Measurements from ENCODE around the gene FAM240B. TPM values are rescaled to one million over a fixed set of nuclear protein-coding genes. Genes with fewer than 3 reads are reported as not detected.

Gene FAM240B
- total RNA-seq, 2 experiments from 2014 or later = not detected

- POLR2A ChIA-PET = no interaction called here
- H3K27ac Mint-ChIP-seq = no peak overlapping the region
- H3K4me3 Mint-ChIP-seq = no peak overlapping the region
- H3K27me3 Mint-ChIP-seq (ENCODE audit: low read depth) = peaks cover 8% of the 10 kb centered on the region
- no peaks in the 10 kb centered on the region for H3K4me1 Mint-ChIP-seq (ENCODE audit: low read depth)
- H3K9me3 Mint-ChIP-seq (ENCODE audit: insufficient read depth) = no peaks in the 10 kb centered on the region
- CTCF ChIA-PET = no interaction called here
- no peaks in the 10 kb centered on the region for H3K36me3 Mint-ChIP-seq (ENCODE audit: low read depth)
- ATAC-seq (no peak), DNase-seq (no peak)
Measured at GRCh38 chr9:38680837-38681445, 39.0 kb downstream of the FAM240B start.

GRCh38 chr9:38677660-38678303 lies 42.2 kb downstream of the FAM240B start:
- peaks cover 3% of the 10 kb centered on the region for H3K4me1 Mint-ChIP-seq (ENCODE audit: low read depth)
- no peaks in the 10 kb centered on the region for H3K9me3 Mint-ChIP-seq (ENCODE audit: insufficient read depth)
- CTCF ChIA-PET = no interaction called here
- H3K27ac Mint-ChIP-seq = no peak overlapping the region
- DNase-seq (no peak), ATAC-seq (no peak)
- POLR2A ChIA-PET = no interaction called here
- H3K36me3 Mint-ChIP-seq (ENCODE audit: low read depth) = no peaks in the 10 kb centered on the region
- H3K4me3 Mint-ChIP-seq = no peak overlapping the region
- peaks cover 5% of the 10 kb centered on the region for H3K27me3 Mint-ChIP-seq (ENCODE audit: low read depth)

- H3K9me3 Mint-ChIP-seq (ENCODE audit: insufficient read depth) = no peaks in the 10 kb centered on the region
- ATAC-seq (no peak), DNase-seq (no peak)
- POLR2A ChIA-PET = no interaction called here
- H3K4me3 Mint-ChIP-seq = no peak overlapping the region
- CTCF ChIA-PET = no interaction called here
- H3K36me3 Mint-ChIP-seq (ENCODE audit: low read depth) = no peaks in the 10 kb centered on the region
- H3K27ac Mint-ChIP-seq = no peak overlapping the region
- H3K4me1 Mint-ChIP-seq (ENCODE audit: low read depth) = peaks cover 11% of the 10 kb centered on the region
- peaks cover 5% of the 10 kb centered on the region for H3K27me3 Mint-ChIP-seq (ENCODE audit: low read depth)
Measured at GRCh38 chr9:38675831-38676230, 44.1 kb downstream of the FAM240B start.

GRCh38 chr9:38675211-38675610 lies 44.7 kb downstream of the FAM240B start:
- Mint-ChIP-seq H3K36me3 (ENCODE audit: low read depth) (no peaks in the 10 kb centered on the region), H3K4me1 (ENCODE audit: low read depth) (peaks cover 11% of the 10 kb centered on the region), H3K9me3 (ENCODE audit: insufficient read depth) (no peaks in the 10 kb centered on the region), H3K27me3 (ENCODE audit: low read depth) (peaks cover 5% of the 10 kb centered on the region), H3K27ac (no peak overlapping the region), H3K4me3 (no peak overlapping the region)
- DNase-seq (no peak), ATAC-seq (no peak)
- CTCF ChIA-PET = no interaction called here
- POLR2A ChIA-PET = no interaction called here

- no peak overlapping the region for H3K4me3 Mint-ChIP-seq
- no peak overlapping the region for H3K27ac Mint-ChIP-seq
- H3K4me1 Mint-ChIP-seq (ENCODE audit: low read depth) = peaks cover 11% of the 10 kb centered on the region
- no peak for ATAC-seq
- peaks cover 5% of the 10 kb centered on the region for H3K27me3 Mint-ChIP-seq (ENCODE audit: low read depth)
- no peaks in the 10 kb centered on the region for H3K9me3 Mint-ChIP-seq (ENCODE audit: insufficient read depth)
- H3K36me3 Mint-ChIP-seq (ENCODE audit: low read depth) = no peaks in the 10 kb centered on the region
- no peak for DNase-seq
- POLR2A ChIA-PET = no interaction called here
- CTCF ChIA-PET = no interaction called here
Measured at GRCh38 chr9:38673399-38674193, 46.3 kb downstream of the FAM240B start.

GRCh38 chr9:38671748-38672147 lies 48.2 kb downstream of the FAM240B start:
- peaks cover 11% of the 10 kb centered on the region for H3K4me1 Mint-ChIP-seq (ENCODE audit: low read depth)
- H3K4me3 Mint-ChIP-seq = no peak overlapping the region
- H3K27ac Mint-ChIP-seq = no peak overlapping the region
- ChIA-PET CTCF (interaction anchor here (0.6 kb wide), 1 partner anchor 683 kb away, joined by 4 read pairs; no protein-coding TSS in a partner anchor), POLR2A (no interaction called here)
- H3K9me3 Mint-ChIP-seq (ENCODE audit: insufficient read depth) = no peaks in the 10 kb centered on the region
- peaks cover 3% of the 10 kb centered on the region for H3K27me3 Mint-ChIP-seq (ENCODE audit: low read depth)
- DNase-seq = no peak
- no peak for ATAC-seq
- no peaks in the 10 kb centered on the region for H3K36me3 Mint-ChIP-seq (ENCODE audit: low read depth)

- DNase-seq = no peak
- ChIA-PET POLR2A (no interaction called here), CTCF (no interaction called here)
- Mint-ChIP-seq H3K27me3 (ENCODE audit: low read depth) (peaks cover 3% of the 10 kb centered on the region), H3K9me3 (ENCODE audit: insufficient read depth) (no peaks in the 10 kb centered on the region), H3K4me3 (no peak overlapping the region), H3K27ac (no peak overlapping the region), H3K4me1 (ENCODE audit: low read depth) (peaks cover 11% of the 10 kb centered on the region), H3K36me3 (ENCODE audit: low read depth) (no peaks in the 10 kb centered on the region)
- ATAC-seq = no peak
Measured at GRCh38 chr9:38671372-38671731, 48.6 kb downstream of the FAM240B start.

GRCh38 chr9:38670542-38671371 lies 49.2 kb downstream of the FAM240B start:
- Mint-ChIP-seq H3K27ac (no peak overlapping the region), H3K36me3 (ENCODE audit: low read depth) (no peaks in the 10 kb centered on the region), H3K27me3 (ENCODE audit: low read depth) (no peaks in the 10 kb centered on the region), H3K9me3 (ENCODE audit: insufficient read depth) (no peaks in the 10 kb centered on the region), H3K4me1 (ENCODE audit: low read depth) (peaks cover 11% of the 10 kb centered on the region), H3K4me3 (no peak overlapping the region)
- ChIA-PET CTCF (no interaction called here), POLR2A (no interaction called here)
- no peak for ATAC-seq
- DNase-seq = no peak

- DNase-seq (no peak), ATAC-seq (no peak)
- H3K4me3 Mint-ChIP-seq = no peak overlapping the region
- peaks cover 11% of the 10 kb centered on the region for H3K4me1 Mint-ChIP-seq (ENCODE audit: low read depth)
- H3K9me3 Mint-ChIP-seq (ENCODE audit: insufficient read depth) = no peaks in the 10 kb centered on the region
- POLR2A ChIA-PET = no interaction called here
- no peaks in the 10 kb centered on the region for H3K27me3 Mint-ChIP-seq (ENCODE audit: low read depth)
- no peaks in the 10 kb centered on the region for H3K36me3 Mint-ChIP-seq (ENCODE audit: low read depth)
- CTCF ChIA-PET = no interaction called here
- no peak overlapping the region for H3K27ac Mint-ChIP-seq
Measured at GRCh38 chr9:38668791-38669466, 51.0 kb downstream of the FAM240B start.

GRCh38 chr9:38662763-38663593 lies 57.0 kb downstream of the FAM240B start:
- H3K27ac Mint-ChIP-seq = no peak overlapping the region
- H3K4me3 Mint-ChIP-seq = no peak overlapping the region
- POLR2A ChIA-PET = no interaction called here
- no peak for DNase-seq
- CTCF ChIA-PET = no interaction called here
- no peaks in the 10 kb centered on the region for H3K36me3 Mint-ChIP-seq (ENCODE audit: low read depth)
- no peaks in the 10 kb centered on the region for H3K9me3 Mint-ChIP-seq (ENCODE audit: insufficient read depth)
- no peaks in the 10 kb centered on the region for H3K4me1 Mint-ChIP-seq (ENCODE audit: low read depth)
- peaks cover 12% of the 10 kb centered on the region for H3K27me3 Mint-ChIP-seq (ENCODE audit: low read depth)
- ATAC-seq = no peak

- ATAC-seq (no peak), DNase-seq (no peak)
- no peaks in the 10 kb centered on the region for H3K36me3 Mint-ChIP-seq (ENCODE audit: low read depth)
- ChIA-PET POLR2A (no interaction called here), CTCF (no interaction called here)
- H3K4me1 Mint-ChIP-seq (ENCODE audit: low read depth) = no peaks in the 10 kb centered on the region
- H3K4me3 Mint-ChIP-seq = no peak overlapping the region
- H3K27ac Mint-ChIP-seq = no peak overlapping the region
- H3K9me3 Mint-ChIP-seq (ENCODE audit: insufficient read depth) = no peaks in the 10 kb centered on the region
- peaks cover 19% of the 10 kb centered on the region for H3K27me3 Mint-ChIP-seq (ENCODE audit: low read depth)
Measured at GRCh38 chr9:38659538-38659937, 60.4 kb downstream of the FAM240B start.
